Astrocyte of the spinal cord (primary cell): ENCODE data around the gene CFAP46.

Experiments used
- DNase-seq: peaks from one replicate; pipeline ENCODE4 v3.0.0; 2011; ENCODE audit warnings: low read depth, low spot score
- H3K4me3 ChIP-seq: 2 replicates; pipeline ENCODE4 v1.5.1; 2011; ENCODE audit warnings: low read depth, mild to moderate bottlenecking, low read length, moderate library complexity
- CTCF ChIP-seq: IDR thresholded peaks from 2 replicates; pipeline ENCODE4 v1.5.1; 2012; ENCODE audit warnings: low read depth, mild to moderate bottlenecking, low read length, inconsistent platforms
- in situ Hi-C: cut with HindIII; loops from 2 replicates; pipeline ENCODE4 v1.10.0; 2017; ENCODE audit warnings: low sequenced_read_pairs

The CFAP46 gene

DNA sequence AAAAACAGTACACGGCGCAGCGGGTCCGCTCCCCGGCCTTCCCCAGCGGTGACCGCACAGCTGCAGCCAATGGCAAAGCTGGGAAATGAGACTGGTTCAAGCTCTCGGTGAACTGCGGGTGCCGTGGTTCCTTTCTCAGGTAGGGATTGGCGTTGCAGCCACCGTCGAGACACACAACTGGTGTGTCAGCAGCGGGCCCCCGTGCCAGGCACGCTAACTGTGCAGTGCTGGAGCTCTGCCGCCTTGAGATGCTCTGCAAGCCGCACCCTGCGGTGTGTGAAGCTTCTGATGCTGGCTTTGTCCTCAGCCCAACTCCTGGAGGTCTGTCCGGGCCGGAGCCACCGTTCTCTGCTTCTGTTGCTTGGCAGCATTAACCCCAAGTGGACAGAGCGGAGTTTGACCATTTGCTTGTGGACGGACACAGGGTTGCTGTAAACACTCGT, 135.8 kb downstream of the CFAP46 start:
- no peak overlapping the region for H3K4me3 ChIP-seq
- no peak for TF ChIP-seq CTCF
- in situ Hi-C loops: no loop called here
- no peak for DNase-seq

- TF ChIP-seq CTCF: no peak
- DNase-seq: no peak
- H3K4me3 ChIP-seq: no peak overlapping the region
- in situ Hi-C loops: no loop called here
These were observed 136.3 kb downstream of the CFAP46 start for GRCh38 chr10:132806110-132806509.

GRCh38 chr10:132805599-132805998, 136.8 kb downstream of the CFAP46 start:
- no peak for DNase-seq
- in situ Hi-C loops: no loop called here
- no peak overlapping the region for H3K4me3 ChIP-seq
- no peak for TF ChIP-seq CTCF

DNA sequence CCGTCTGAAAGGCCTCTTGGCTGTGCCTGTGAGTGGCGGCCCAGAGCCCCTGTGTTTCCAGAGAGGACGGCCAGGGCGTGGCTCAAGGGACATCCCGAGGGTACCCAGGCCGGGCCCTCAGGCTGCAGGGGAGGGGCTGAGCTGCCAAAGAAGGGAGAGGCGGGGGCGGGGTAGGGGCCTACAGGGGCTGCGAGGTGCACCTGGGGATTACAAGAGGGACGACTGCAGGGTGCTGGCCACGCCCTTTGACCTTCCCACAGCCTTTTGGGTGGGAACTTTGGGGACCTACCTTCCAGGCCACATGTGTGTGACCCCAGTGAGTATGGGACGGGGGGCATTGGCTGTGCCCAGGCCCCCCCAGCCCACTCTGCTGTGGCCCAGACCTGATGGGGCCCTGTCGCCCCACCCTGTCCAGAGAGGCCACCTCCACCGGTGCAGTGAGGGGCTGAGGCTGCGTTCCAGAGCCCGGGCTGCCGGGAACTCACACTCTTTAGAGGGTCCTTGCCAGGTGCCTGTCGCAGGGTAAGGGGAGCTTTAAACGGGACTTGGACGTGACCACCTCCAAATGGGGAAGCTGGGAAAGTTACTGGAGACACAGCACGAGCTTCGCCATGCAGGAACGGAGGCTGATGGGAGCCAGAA, 137.5 kb downstream of the CFAP46 start:
- TF ChIP-seq CTCF: no peak
- in situ Hi-C loops: no loop called here
- H3K4me3 ChIP-seq: no peak overlapping the region
- no peak for DNase-seq

GRCh38 chr10:132804287-132804686, 138.1 kb downstream of the CFAP46 start:
- no peak overlapping the region for H3K4me3 ChIP-seq
- TF ChIP-seq CTCF: no peak
- in situ Hi-C loops: no loop called here
- no peak for DNase-seq

DNA sequence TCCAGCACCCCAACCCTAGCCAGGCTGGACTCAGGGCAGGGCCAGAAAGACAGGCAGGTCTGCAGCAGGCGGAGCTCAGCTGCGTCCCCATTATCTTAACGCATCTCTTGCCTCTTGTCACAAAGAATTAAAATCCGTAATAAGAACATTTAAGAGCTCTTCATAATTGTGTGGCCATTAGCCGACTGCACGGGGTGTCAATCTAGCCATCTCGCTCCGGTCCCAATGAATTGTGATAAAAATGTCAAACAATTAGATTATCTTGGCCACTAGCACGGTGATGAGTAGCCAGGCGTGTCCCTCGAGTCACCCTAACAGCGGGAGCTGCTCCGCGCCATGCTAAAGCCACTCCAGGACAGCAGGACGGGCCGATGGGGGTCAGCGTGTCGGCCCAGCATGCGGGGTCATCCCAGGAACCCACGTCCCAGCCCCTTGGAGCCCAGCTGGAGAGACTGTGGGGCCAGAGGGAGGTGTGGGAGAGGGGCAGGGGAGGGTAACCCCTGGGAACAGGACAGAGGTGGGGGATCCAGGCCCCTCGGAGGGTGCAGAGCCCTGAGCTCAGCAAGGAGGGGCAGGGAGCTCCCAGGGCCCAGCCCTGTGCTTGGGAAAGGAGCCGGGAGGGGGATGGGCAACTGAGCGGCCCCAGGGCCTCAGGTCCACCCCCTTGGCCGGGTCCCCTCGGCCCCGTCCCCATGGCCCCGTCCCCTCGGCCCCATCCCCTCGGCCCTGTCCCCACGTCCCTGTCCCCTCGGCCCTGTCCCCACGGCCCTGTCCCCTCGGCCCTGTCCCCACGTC, 138.8 kb downstream of the CFAP46 start:
- no peak for DNase-seq
- in situ Hi-C loops: no loop called here
- H3K4me3 ChIP-seq: no peak overlapping the region
- no peak for TF ChIP-seq CTCF
